GM19467 (cell line): ENCODE measurements around the gene VILL.
"Not testable (repeated sequence)": the region's sequence is repeated elsewhere in the genome, so short reads cannot be mapped to it uniquely, and the experiment has no call there.

Experiments
- ATAC-seq: cut with Tn5 transposase; IDR thresholded peaks from one replicate; pipeline ENCODE4 v1.9.1; 2021; ENCODE audit warnings: mild to moderate bottlenecking, moderate library complexity; ENCODE audit not compliant: unreplicated experiment

Gene VILL

DNA sequence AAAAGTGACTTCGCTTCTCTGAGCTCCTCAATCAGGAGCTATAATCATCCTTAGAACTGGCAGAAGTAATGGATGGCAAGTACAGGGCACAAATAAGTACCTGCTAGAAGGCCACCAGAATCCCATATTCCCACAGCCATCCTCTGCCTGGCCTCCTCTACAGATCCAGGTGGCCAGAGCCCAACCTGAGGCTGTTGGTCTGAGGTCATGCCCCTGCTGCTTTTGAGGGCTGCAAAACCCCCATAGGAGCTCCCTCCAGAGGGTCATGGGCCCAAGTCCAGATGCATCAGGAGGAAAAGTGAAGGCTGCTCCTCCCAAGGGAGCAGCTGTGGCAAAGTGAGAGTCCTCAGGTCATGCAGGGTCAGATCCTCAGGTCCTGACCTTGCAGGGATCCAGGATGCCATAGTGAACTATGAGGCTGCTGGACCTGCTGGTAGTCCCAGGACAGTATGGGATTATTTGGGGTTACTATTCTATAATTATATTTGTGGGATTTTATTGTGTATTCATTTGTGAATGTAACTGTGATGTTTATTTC, 41.8 kb downstream of the VILL start:
- no peak for ATAC-seq

DNA sequence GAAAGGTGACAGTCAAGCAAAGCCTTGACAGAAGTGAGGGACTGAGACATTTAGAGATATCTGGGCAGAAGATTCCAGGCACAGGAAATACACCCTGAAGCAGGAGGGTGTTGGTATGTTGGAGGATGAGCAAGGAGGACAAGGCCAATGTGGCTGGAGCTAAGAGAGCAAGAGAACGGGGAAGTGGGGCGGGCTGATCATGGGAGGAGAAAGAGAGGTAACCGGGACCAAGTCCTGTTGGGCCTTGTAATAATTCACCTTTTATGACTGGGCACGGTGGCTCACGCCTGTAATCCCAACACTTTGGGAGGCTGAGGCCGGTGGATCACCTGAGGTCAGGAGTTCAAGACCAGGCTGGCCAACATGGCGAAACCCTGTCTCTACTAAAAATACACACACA, 43.0 kb downstream of the VILL start:
- ATAC-seq, result not testable (repeated sequence)

DNA sequence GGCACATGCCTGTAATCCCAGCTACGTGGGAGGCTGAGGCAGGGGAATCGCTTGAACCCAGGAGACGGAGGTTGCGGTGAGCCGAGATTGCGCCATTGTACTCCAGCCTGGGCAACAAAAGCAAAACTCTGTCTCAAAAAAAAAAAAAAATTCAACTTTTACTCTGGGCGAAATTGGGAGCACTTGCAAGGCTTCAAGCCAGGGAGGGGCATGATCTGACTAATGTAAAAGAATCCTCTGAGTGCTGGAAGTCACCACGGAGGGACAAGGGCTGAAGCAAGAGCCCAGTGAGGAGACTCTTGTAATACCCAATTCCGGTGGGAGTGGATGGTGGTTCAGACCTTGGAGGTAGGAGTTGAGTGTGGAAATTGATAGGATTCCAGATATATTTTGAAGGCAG, 43.7 kb downstream of the VILL start:
- ATAC-seq, result not testable (repeated sequence)

DNA sequence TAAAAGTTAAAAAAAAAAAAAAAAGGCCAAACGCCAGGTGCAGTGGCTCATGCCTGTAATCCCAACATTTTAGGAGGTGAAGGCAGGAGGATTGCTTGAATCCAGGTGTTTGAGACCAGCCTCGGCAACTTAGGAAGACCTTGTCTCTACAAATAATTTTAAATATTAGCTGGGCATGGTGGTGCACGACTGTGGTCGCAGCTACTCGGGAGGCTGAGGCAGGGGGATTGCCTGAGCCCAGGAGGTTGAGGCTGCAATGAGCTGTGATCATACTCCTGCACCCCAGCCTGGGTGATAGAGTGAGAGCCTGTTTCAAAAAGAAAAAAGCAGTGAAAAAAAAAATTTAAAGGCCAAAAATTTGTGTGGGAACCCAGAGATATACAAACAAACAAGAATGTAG, 45.7 kb downstream of the VILL start:
- no peak for ATAC-seq

DNA sequence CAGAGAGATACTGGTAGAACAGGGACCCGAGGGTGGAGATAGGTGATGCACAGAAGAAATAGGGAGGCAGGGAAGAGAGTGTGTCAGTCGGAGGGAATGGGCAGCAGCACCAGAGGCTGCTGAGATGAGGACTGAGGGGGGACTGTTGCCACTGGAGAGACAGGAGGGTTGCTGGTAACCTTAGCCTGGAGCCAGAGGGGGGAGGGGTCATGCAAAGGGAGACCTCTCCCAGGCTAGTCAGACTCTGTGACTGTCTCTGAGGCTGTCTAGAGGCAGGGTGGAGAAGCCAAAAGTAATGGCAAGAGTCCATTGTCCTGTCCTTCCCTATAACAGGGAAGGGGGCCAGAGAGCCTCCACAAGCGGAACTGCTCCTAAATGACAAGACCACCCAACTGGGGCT, 46.3 kb downstream of the VILL start:
- no peak for ATAC-seq

DNA sequence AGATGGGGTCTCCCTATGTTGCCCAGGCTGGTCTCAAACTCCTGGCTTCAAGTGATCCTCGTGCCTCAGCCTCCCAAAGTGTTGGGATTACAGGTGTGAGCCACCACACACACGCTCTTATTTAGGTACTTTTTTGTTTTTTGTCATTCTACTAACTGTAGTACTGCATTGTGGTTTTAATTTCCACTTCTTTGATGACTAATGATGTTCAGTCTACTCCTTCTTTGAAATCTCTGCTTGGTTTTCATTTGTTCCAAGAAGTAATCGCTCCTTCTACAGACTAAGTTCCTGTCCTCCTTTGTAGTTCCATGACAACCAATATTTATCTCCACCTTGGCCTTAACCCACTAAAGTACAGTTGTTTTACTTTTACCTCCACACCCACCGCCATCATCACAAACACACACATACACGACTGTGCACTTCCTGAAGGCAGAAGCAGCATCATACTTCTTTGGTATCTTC, 47.9 kb downstream of the VILL start:
- no peak for ATAC-seq

- ATAC-seq, result peak; percentile 81
Observed at GRCh38 chr3:38039101-38039898, 48.7 kb downstream of the VILL start, which contains the start of gene DLEC1. TSS of gene DLEC1 (plus strand) at chr3:38039208. CDS start at chr3:38039226, 18 bp downstream.

DNA sequence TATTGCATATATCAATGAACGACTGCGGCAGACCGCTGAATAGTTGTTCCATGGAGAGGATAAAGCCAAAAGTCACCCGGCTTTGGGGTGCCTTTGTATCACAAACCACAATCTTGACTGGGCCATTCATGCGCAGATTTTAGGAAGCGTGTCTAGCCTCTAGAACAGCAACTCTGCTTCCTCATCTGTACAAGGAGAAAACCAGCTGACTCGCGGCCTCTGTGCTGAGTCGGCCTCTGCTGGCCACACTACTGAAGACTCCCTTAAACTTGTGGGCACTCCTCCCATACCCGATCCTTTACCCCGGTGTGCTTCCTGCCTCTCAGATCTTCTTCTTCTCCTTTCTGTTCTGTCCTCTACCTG, 49.3 kb downstream of the VILL start:
- peak; percentile 41 for ATAC-seq

- ATAC-seq, result no peak
Observed at GRCh38 chr3:38040401-38040800, 49.8 kb downstream of the VILL start.

GRCh38 chr3:38043486-38043885, 52.9 kb downstream of the VILL start:
- ATAC-seq, result no peak

GRCh38 chr3:38046027-38046426, 55.4 kb downstream of the VILL start:
- no peak for ATAC-seq

GRCh38 chr3:38046821-38047220, 56.2 kb downstream of the VILL start:
- ATAC-seq, result no peak

DNA sequence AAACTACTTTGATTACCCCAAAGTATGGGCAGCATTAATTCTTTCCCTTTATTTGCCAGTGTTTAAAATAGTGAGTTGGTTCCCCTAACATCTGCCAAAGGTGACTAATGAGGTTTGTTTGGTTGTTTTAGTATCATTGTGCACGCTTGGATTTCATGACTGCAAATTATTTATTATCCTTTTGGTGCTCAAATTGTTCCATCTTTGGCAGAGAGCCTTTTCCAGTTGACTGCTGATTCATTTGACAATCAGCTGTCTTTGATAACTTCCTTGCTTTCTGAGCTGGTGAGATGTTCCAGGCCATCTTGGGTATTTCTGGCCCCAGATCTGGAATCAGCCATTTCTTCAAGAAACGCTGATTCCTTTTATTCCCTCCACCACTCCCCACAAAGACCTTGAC, 57.3 kb downstream of the VILL start:
- ATAC-seq, result no peak

DNA sequence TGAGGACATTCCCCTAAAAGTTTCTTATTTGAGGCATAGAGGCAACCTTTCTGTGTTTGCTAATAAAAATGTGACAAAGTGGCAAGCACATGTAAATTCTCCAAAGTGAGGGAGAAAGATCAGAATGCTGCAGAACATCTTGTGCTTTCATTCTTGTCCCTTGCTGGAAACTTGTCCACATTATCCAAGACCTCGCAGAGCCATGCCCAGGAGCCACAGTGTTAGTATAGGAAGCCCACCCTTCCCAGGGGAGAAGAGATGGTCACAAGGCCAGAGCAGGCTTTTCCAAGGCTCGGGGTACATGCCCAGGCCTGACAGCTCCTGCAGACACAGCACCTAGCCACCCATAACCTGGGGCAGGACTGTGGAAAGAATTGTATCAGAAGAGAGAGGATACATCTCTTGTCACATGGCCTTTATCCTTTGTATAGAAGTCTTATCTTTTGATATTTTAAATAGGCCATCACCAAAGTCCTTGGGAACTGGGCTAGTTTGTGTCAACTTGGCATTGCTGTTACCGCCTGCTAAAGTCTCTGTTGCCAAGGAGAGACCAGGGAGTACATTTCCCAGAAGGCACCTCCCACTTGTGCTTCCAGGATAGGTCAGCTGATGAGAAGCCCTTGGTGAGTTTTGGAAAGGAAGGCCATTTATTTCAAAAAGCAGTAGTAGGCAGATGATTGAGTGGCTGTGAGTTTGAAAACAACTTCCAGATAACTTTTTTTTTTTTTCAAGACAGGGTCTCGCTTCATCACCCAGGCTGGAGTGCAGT, 59.0 kb downstream of the VILL start:
- no peak for ATAC-seq

GRCh38 chr3:38051131-38051530, 60.5 kb downstream of the VILL start:
- ATAC-seq, result no peak

GRCh38 chr3:38053286-38053685, 62.7 kb downstream of the VILL start:
- ATAC-seq, result not testable (repeated sequence)

DNA sequence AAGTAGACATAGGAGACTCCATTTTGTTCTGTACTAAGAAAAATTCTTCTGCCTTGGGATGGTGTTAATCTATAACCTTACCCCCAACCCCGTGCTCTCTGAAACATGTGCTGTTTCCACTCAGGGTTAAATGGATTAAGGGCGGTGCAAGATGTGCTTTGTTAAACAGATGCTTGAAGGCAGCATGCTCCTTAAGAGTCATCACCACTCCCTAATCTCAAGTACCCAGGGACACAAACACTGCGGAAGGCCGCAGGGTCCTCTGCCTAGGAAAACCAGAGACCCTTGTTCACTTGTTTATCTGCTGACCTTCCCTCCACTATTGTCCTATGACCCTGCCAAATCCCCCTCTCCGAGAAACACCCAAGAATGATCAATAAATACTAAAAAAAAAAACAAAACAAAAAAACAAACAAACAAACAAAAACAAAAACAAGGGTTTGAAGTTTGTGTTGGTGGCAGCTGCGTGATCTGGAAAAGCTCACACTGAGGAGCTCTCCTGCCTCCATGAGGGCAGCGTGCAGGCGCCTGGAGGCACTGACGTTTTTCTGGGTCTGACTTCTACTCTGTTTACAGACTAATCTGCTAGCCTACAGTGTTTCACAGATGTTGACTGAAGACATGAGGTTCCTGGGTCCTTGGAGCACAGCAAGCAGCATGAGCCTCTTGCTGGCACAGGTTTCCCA, 63.4 kb downstream of the VILL start:
- ATAC-seq, result not testable (repeated sequence)

DNA sequence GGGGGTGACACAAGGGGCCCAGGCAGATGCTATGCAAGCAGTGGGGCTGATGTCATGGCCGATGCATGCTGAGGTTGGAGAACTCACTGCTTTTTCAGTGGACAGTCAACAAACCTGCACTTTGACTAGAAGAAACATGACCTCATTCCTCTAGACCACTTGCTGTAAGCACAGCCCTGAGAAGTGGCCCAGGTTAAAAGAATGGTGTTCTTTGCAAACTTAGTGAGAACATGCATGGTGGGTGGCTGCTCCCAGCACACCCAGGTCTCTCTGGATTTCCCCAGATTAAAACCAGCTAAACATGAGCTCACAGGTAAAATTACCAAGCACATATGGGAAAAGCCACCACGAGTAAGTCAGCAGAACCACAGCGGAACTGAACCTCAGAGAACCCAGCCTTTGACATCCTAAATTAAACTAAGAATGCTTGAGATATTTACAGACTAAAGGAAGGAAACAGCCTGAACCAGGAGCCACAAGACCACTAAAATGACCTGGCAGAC, 64.0 kb downstream of the VILL start:
- ATAC-seq, result no peak
